WTC11 (cell line): Measurements from ENCODE around the gene FUNDC2. TPM values are rescaled to one million over a fixed set of nuclear protein-coding genes. Genes with fewer than 3 reads are reported as not detected.

Experiments
- ATAC-seq: fragments of 200-7000 bp; cut with Tn5 transposase; 2 replicates; pipeline ENCODE4 v1.10.0; 2021; ENCODE audit warnings: mild to moderate bottlenecking, moderate library complexity
- CTCF ChIA-PET: fragments of 300-600 bp; sonication (Branson Sonifier 250); formaldehyde crosslinking; loops from one replicate; lab custom pipeline; 2021; ENCODE audit warnings: antibody characterized with exemption; lab: Charles Lee
- POLR2A ChIA-PET: fragments of 350-600 bp; sonication (Branson Sonifier 250); formaldehyde crosslinking; loops from one replicate; lab custom pipeline; 2021; ENCODE audit warnings: antibody characterized with exemption; lab: Charles Lee
- DNase-seq: peaks from one replicate; pipeline ENCODE4 v3.0.0; 2021; ENCODE audit warnings: low spot score
- H3K27ac Mint-ChIP-seq: 2 replicates; pipeline ENCODE4 v1.8.0; 2021; ENCODE audit warnings: mixed read lengths
- H3K27me3 Mint-ChIP-seq: 2 replicates; pipeline ENCODE4 v1.8.0; 2021; ENCODE audit warnings: low read depth, mild to moderate bottlenecking, moderate library complexity, mixed read lengths
- H3K36me3 Mint-ChIP-seq: 2 replicates; pipeline ENCODE4 v1.8.0; 2021; ENCODE audit warnings: mixed read lengths
- H3K4me1 Mint-ChIP-seq: 2 replicates; pipeline ENCODE4 v1.8.0; 2022; ENCODE audit warnings: mixed read lengths
- H3K4me3 Mint-ChIP-seq: 2 replicates; pipeline ENCODE4 v1.8.0; 2021; ENCODE audit warnings: mild to moderate bottlenecking, moderate library complexity, mixed read lengths
- H3K9me3 Mint-ChIP-seq: 2 replicates; pipeline ENCODE4 v1.8.0; 2021; ENCODE audit warnings: mixed read lengths
- CREM ChIP-seq: sonication (generic); formaldehyde crosslinking; IDR thresholded peaks from 2 replicates; pipeline ENCODE4 v1.8.1; 2022; ENCODE audit warnings: mild to moderate bottlenecking, missing genetic modification reagents, moderate library complexity
- NR1H2 ChIP-seq: sonication (generic); formaldehyde crosslinking; IDR thresholded peaks from 2 replicates; pipeline ENCODE4 v1.9.0; 2021; ENCODE audit warnings: mild to moderate bottlenecking, moderate library complexity, missing genetic modification reagents
- SOX15 ChIP-seq: fragments of 250-450 bp; sonication (Bioruptor Pico); IDR thresholded peaks from 2 replicates; pipeline ENCODE4 v1.9.0; 2021; ENCODE audit warnings: mild to moderate bottlenecking
- SP1 ChIP-seq: sonication (generic); formaldehyde crosslinking; conservative IDR thresholded peaks from 2 replicates; pipeline ENCODE4 v1.8.1; 2022; ENCODE audit warnings: missing genetic modification reagents
- TEAD4 ChIP-seq: sonication (generic); formaldehyde crosslinking; IDR thresholded peaks from 2 replicates; pipeline ENCODE4 v1.8.0; 2022; ENCODE audit warnings: mild to moderate bottlenecking, missing genetic modification reagents
- TP53 ChIP-seq: sonication (generic); formaldehyde crosslinking; IDR thresholded peaks from 2 replicates; pipeline ENCODE4 v1.8.1; 2023; ENCODE audit warnings: mild to moderate bottlenecking, missing genetic modification reagents
- total RNA-seq: library from RNA; stranded (reverse); gene quantifications from 3 replicates; pipeline ENCODE4 v1.2.3, GENCODE V29; 2021
- TF ChIP-seq, protein P1 (sequence below): sonication (generic); formaldehyde crosslinking; IDR thresholded peaks from 2 replicates; pipeline ENCODE4 v1.8.0; 2022; ENCODE audit warnings: mild to moderate bottlenecking, missing genetic modification reagents
- TF ChIP-seq, protein P2 (sequence below): fragments of 250-450 bp; sonication (Bioruptor Pico); IDR thresholded peaks from 2 replicates; pipeline ENCODE4 v1.9.0; 2021; ENCODE audit warnings: moderate library complexity, mild to moderate bottlenecking, inconsistent platforms, borderline replicate concordance
- TF ChIP-seq, protein P3 (sequence below): sonication (generic); formaldehyde crosslinking; IDR thresholded peaks from 2 replicates; pipeline ENCODE4 v1.8.1; 2022; ENCODE audit warnings: mild to moderate bottlenecking, missing genetic modification reagents, moderate library complexity, borderline replicate concordance
- TF ChIP-seq, protein P4 (sequence below): sonication (generic); formaldehyde crosslinking; IDR thresholded peaks from 2 replicates; pipeline ENCODE4 v1.8.1; 2023; ENCODE audit warnings: mild to moderate bottlenecking, missing genetic modification reagents
- TF ChIP-seq, protein P5 (sequence below): sonication (generic); formaldehyde crosslinking; IDR thresholded peaks from 2 replicates; pipeline ENCODE4 v1.8.1; 2023; ENCODE audit warnings: mild to moderate bottlenecking, moderate library complexity, missing genetic modification reagents
- TF ChIP-seq, protein P6 (sequence below): fragments of 200-600 bp; IDR thresholded peaks from 2 replicates; pipeline ENCODE4 v1.8.0; 2022; ENCODE audit warnings: antibody characterized with exemption
- TF ChIP-seq, protein P7 (sequence below): sonication (generic); formaldehyde crosslinking; IDR thresholded peaks from 2 replicates; pipeline ENCODE4 v1.8.0; 2022; ENCODE audit warnings: mild to moderate bottlenecking, missing genetic modification reagents
- TF ChIP-seq, protein P8 (sequence below): fragments of 250-450 bp; sonication (Bioruptor Pico); conservative IDR thresholded peaks from 2 replicates; pipeline ENCODE4 v1.9.0; 2021; ENCODE audit warnings: mild to moderate bottlenecking

FUNDC2 gene
- total RNA-seq, 1 experiment from 2014 or later = 60.7 TPM

DNA sequence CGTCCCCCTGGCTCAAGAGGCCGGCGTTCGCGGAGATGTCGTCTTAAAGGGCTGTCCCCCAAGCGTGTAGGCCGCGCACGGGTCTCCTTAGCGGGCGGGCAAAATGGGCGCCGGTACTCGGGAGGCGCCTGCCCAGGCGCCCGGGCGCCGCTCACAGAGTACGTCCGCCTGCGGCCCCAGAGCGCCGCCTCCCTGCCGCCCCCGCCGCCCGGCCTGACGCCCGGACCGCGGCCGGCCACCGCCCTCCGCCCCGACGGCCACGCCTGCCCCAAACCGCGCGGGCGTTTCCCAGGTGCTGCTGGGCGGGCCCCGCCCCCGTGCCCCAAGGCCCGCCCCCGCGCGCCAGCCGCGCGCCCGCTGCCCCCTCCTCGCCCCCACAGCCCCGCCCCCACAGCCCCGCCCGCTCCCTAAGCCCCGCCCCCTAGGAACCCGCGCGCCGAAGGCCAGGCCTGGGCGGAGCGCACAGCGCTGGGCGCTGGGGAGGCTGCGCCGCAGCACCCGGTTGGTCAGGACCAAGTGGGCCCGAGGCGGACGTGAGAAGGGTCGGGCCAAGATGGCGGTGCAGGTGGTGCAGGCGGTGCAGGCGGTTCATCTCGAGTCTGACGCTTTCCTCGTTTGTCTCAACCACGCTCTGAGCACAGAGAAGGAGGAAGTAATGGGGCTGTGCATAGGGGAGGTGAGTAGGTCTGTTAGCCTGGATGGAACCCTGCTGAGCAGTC lies 44.5 kb downstream of the FUNDC2 start, which contains the start of the genes BRCC3, CMC4 and MTCP1:
Gene BRCC3, plus strand, starts transcription at position 534 of the 719 bp plus-strand sequence. Its CDS starts 20 bp downstream, at position 554.
Gene CMC4, minus strand, starts transcription at position 162 of the 719 bp plus-strand sequence. CDS start 7,113 bp downstream, outside the sequence.
Gene MTCP1, minus strand, starts transcription at position 162 of the 719 bp plus-strand sequence. CDS start 5,126 bp downstream, outside the sequence.
- peak; percentile 75 for DNase-seq
- H3K4me1 Mint-ChIP-seq = peaks cover 17% of the 10 kb centered on the region
- POLR2A ChIA-PET = no interaction called here
- H3K27ac Mint-ChIP-seq = peak within 1 kb of the TSS; percentile 93
- CTCF ChIA-PET = interaction anchor here (0.7 to 1.0 kb wide), 2 partner anchors 15 to 16 kb away, joined by 3 read pairs; no protein-coding TSS in a partner anchor
- peak; percentile 97 for ATAC-seq
- peak within 1 kb of the TSS; percentile 90 for H3K4me3 Mint-ChIP-seq
- TF ChIP-seq TP53 (CRISPR knock-in tag) (no peak), SP1 (peak; percentile 58; the same call in 1 of the 2 replicates), SOX15 (CRISPR knock-in tag) (no peak)
- TF ChIP-seq, protein P1, sequence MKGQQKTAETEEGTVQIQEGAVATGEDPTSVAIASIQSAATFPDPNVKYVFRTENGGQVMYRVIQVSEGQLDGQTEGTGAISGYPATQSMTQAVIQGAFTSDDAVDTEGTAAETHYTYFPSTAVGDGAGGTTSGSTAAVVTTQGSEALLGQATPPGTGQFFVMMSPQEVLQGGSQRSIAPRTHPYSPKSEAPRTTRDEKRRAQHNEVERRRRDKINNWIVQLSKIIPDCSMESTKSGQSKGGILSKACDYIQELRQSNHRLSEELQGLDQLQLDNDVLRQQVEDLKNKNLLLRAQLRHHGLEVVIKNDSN (CRISPR knock-in tag) = no peak
- H3K9me3 Mint-ChIP-seq = no peaks in the 10 kb centered on the region
- H3K27me3 Mint-ChIP-seq = no peaks in the 10 kb centered on the region
- peaks cover 27% of the 10 kb centered on the region for H3K36me3 Mint-ChIP-seq

DNA sequence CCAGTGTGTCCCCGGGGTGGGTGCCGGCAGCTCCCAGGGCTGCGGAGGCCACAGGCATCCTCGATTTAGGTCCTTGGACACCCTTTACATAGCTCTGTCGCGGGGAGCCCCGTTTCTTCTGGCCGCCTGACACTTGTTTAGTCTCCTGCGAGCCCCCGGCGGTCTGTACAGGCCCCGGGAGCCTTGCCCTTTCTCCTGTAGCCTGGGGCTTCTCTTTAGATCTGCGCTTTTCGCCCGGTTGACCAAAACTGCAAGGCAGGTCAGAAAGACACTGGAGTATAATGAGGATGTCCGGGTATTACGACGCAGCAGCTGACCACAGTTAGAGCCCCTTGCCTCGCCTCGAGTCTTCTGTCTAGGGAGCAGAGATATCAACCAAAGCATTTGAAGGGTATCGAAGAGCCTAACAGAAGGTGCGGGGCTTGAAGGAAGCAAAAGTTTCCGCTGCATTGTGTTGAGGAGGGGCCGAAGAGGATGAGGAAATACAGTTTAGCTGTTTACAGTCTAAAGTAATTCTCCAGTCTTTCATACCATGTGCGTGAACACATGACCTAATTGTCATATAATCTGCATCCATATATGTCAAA lies 45.1 kb downstream of the FUNDC2 start:
- TF ChIP-seq, protein P2, sequence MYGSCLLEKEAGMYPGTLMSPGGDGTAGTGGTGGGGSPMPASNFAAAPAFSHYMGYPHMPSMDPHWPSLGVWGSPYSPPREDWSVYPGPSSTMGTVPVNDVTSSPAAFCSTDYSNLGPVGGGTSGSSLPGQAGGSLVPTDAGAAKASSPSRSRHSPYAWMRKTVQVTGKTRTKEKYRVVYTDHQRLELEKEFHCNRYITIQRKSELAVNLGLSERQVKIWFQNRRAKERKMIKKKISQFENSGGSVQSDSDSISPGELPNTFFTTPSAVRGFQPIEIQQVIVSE (CRISPR knock-in tag) = no peak
- TF ChIP-seq, protein P3, sequence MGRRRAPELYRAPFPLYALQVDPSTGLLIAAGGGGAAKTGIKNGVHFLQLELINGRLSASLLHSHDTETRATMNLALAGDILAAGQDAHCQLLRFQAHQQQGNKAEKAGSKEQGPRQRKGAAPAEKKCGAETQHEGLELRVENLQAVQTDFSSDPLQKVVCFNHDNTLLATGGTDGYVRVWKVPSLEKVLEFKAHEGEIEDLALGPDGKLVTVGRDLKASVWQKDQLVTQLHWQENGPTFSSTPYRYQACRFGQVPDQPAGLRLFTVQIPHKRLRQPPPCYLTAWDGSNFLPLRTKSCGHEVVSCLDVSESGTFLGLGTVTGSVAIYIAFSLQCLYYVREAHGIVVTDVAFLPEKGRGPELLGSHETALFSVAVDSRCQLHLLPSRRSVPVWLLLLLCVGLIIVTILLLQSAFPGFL (CRISPR knock-in tag) = no peak
- TF ChIP-seq NR1H2 (CRISPR knock-in tag) = no peak
- TF ChIP-seq, all 79 proteins: peak for 0
- no peaks in the 10 kb centered on the region for H3K9me3 Mint-ChIP-seq
- peak; percentile 13 for DNase-seq
- peak overlapping the region; percentile 93 for H3K27ac Mint-ChIP-seq
- H3K36me3 Mint-ChIP-seq = peaks cover 27% of the 10 kb centered on the region
- H3K4me3 Mint-ChIP-seq = peak overlapping the region; percentile 90
- CTCF ChIA-PET = interaction anchor here (1.0 kb wide), 1 partner anchor 15 kb away, joined by 3 read pairs; no protein-coding TSS in a partner anchor
- ATAC-seq = peak; percentile 8
- H3K4me1 Mint-ChIP-seq = peaks cover 17% of the 10 kb centered on the region
- H3K27me3 Mint-ChIP-seq = no peaks in the 10 kb centered on the region
- POLR2A ChIA-PET = no interaction called here

DNA sequence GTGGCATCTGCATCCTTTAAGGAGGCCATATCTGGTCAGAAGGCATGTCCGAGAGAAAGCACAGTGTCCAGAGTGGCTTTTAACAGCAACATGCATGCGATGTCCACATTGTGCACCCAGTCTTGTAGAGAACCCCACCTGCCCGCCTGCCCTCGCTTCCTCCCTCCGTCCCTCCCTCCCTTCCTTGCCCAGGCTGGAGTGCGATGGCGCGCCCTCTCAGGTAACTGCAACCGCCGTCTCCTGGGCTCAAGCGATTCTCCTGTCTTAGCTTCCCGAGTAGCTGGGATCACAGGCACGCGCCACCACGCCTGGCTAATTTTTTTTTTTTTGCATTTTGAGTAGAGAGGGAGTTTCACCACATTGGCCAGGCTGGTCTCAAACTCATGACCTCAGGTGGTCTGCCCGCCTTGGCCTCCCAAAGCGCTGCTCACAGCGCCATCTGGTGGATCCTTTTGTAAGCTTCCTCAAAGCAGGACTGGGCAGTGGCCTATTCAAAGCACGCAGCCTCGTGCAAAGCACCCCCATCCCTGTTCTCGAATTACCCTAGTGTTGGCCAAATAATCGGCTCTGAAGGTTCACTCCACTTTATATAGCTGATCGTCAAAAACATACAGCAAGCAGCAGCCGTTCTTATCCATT lies 59.7 kb downstream of the FUNDC2 start:
- H3K36me3 Mint-ChIP-seq = peaks cover 10% of the 10 kb centered on the region
- no peaks in the 10 kb centered on the region for H3K9me3 Mint-ChIP-seq
- H3K27me3 Mint-ChIP-seq = no peaks in the 10 kb centered on the region
- peak; percentile 93 for ATAC-seq
- 0 out of 2 replicates have a peak, but pooled peaks cover 3% of the 10 kb centered on the region for H3K4me1 Mint-ChIP-seq
- H3K27ac Mint-ChIP-seq = peak overlapping the region; percentile 36; the same call in 1 of the 2 replicates
- ChIA-PET POLR2A (no interaction called here), CTCF (interaction anchor here (0.6 to 2.0 kb wide), 8 partner anchors 8 to 168 kb away, joined by 3 to 25 read pairs (median 4); partner anchors contain the start of genes BRCC3, CMC4, MTCP1 and VBP1)
- H3K4me3 Mint-ChIP-seq = no peak overlapping the region
- TF ChIP-seq, protein P4, sequence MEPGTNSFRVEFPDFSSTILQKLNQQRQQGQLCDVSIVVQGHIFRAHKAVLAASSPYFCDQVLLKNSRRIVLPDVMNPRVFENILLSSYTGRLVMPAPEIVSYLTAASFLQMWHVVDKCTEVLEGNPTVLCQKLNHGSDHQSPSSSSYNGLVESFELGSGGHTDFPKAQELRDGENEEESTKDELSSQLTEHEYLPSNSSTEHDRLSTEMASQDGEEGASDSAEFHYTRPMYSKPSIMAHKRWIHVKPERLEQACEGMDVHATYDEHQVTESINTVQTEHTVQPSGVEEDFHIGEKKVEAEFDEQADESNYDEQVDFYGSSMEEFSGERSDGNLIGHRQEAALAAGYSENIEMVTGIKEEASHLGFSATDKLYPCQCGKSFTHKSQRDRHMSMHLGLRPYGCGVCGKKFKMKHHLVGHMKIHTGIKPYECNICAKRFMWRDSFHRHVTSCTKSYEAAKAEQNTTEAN (CRISPR knock-in tag) = no peak
- TF ChIP-seq, protein P5, sequence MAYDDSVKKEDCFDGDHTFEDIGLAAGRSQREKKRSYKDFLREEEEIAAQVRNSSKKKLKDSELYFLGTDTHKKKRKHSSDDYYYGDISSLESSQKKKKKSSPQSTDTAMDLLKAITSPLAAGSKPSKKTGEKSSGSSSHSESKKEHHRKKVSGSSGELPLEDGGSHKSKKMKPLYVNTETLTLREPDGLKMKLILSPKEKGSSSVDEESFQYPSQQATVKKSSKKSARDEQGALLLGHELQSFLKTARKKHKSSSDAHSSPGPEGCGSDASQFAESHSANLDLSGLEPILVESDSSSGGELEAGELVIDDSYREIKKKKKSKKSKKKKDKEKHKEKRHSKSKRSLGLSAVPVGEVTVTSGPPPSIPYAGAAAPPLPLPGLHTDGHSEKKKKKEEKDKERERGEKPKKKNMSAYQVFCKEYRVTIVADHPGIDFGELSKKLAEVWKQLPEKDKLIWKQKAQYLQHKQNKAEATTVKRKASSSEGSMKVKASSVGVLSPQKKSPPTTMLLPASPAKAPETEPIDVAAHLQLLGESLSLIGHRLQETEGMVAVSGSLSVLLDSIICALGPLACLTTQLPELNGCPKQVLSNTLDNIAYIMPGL (CRISPR knock-in tag) = no peak
- TF ChIP-seq, protein P6, sequence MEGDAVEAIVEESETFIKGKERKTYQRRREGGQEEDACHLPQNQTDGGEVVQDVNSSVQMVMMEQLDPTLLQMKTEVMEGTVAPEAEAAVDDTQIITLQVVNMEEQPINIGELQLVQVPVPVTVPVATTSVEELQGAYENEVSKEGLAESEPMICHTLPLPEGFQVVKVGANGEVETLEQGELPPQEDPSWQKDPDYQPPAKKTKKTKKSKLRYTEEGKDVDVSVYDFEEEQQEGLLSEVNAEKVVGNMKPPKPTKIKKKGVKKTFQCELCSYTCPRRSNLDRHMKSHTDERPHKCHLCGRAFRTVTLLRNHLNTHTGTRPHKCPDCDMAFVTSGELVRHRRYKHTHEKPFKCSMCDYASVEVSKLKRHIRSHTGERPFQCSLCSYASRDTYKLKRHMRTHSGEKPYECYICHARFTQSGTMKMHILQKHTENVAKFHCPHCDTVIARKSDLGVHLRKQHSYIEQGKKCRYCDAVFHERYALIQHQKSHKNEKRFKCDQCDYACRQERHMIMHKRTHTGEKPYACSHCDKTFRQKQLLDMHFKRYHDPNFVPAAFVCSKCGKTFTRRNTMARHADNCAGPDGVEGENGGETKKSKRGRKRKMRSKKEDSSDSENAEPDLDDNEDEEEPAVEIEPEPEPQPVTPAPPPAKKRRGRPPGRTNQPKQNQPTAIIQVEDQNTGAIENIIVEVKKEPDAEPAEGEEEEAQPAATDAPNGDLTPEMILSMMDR = peak; percentile 46
- TF ChIP-seq CREM (CRISPR knock-in tag) (no peak), TEAD4 (no peak)
- TF ChIP-seq, protein P7, sequence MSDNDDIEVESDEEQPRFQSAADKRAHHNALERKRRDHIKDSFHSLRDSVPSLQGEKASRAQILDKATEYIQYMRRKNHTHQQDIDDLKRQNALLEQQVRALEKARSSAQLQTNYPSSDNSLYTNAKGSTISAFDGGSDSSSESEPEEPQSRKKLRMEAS = no peak
- TF ChIP-seq, protein P3 (CRISPR knock-in tag) = no peak
- TF ChIP-seq, protein P8, sequence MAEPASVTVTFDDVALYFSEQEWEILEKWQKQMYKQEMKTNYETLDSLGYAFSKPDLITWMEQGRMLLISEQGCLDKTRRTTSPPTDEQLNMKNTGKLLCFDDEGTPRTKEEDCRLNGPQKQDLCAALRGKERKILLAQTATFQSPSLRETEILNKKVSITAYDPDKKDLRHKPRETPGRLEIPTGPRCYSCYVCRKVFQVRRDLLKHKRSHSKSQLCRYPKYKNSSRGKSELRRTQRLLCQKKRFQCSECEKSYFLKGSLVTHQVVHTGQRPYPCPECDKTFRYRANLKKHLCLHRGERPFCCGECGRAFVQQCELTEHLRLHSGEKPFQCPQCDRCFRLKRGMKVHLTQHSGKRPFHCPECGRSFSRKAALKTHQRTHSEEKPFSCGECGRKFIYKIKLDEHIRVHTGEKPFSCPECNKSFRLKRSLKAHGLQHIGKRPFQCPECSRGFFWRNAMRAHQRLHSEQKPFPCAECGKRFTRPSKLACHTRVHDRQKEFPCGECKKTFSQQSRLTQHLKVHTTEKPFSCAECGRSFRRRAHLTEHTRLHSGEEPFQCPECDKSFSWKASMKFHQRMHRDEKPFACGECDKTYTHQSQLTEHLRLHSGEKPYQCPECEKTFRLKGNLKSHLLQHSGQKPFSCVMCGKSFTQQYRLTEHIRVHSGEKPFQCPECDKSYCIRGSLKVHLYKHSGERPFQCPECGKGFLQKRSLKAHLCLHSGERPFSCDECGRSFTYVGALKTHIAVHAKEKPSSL (CRISPR knock-in tag) = no peak
- peak; percentile 69 for DNase-seq
